GM06990 (cell line): ENCODE data around the gene HMCN2.

Experiments
- DNase-seq: peaks from one replicate; pipeline ENCODE4 v3.0.0-alpha.2; 2011; ENCODE audit not compliant: insufficient read length; ENCODE audit errors: extremely low read depth
- H3K27me3 ChIP-seq: replicated peaks from 2 replicates; pipeline ENCODE4 v1.6.0; 2011; ENCODE audit warnings: low read length; ENCODE audit not compliant: control insufficient read depth, insufficient read depth
- H3K36me3 ChIP-seq: 2 replicates; pipeline ENCODE4 v1.5.1; 2011; ENCODE audit warnings: low read length; ENCODE audit not compliant: control insufficient read depth, insufficient read depth
- H3K4me3 ChIP-seq: replicated peaks from 2 replicates; pipeline ENCODE4 v1.5.1; 2011; ENCODE audit warnings: low read depth, mild to moderate bottlenecking, control low read depth, low read length
- TF ChIP-seq, protein P1 (sequence below): IDR thresholded peaks from 2 replicates; pipeline ENCODE4 v1.5.1; 2011; ENCODE audit warnings: low read length, control low read depth, mild to moderate bottlenecking, inconsistent platforms; ENCODE audit not compliant: insufficient read depth, poor library complexity, severe bottlenecking

The HMCN2 gene

GRCh38 chr9:130265431-130266235 is at the start of gene HMCN2:
TSS of gene HMCN2 (plus strand) at chr9:130265760. CDS start at chr9:130265879, 119 bp downstream.
- peaks cover 1% of the 10 kb centered on the region for H3K27me3 ChIP-seq
- no peak for DNase-seq
- no peak within 1 kb of the TSS for H3K4me3 ChIP-seq
- no peaks in the 10 kb centered on the region for H3K36me3 ChIP-seq
- TF ChIP-seq, protein P1, sequence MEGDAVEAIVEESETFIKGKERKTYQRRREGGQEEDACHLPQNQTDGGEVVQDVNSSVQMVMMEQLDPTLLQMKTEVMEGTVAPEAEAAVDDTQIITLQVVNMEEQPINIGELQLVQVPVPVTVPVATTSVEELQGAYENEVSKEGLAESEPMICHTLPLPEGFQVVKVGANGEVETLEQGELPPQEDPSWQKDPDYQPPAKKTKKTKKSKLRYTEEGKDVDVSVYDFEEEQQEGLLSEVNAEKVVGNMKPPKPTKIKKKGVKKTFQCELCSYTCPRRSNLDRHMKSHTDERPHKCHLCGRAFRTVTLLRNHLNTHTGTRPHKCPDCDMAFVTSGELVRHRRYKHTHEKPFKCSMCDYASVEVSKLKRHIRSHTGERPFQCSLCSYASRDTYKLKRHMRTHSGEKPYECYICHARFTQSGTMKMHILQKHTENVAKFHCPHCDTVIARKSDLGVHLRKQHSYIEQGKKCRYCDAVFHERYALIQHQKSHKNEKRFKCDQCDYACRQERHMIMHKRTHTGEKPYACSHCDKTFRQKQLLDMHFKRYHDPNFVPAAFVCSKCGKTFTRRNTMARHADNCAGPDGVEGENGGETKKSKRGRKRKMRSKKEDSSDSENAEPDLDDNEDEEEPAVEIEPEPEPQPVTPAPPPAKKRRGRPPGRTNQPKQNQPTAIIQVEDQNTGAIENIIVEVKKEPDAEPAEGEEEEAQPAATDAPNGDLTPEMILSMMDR: no peak

DNA sequence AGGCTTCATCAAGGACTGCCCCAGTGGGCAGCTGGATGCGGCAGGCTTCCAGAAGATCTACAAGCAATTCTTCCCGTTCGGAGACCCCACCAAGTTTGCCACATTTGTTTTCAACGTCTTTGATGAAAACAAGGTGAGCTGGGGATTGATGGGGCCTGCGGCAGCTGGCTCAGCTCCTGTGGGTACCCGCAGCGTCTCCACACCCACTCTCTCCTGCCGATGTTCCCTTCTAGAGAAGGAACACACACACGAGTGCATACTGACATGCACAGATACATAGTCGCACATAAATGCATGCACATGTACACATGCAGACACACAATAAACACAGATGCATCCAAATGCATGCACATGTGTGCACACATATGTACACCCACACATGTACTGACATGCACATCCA is 47.7 kb upstream of the HMCN2 start:
- Histone ChIP-seq H3K27me3 (peaks cover 2% of the 10 kb centered on the region), H3K4me3 (no peak overlapping the region), H3K36me3 (no peaks in the 10 kb centered on the region)
- no peak for DNase-seq
- TF ChIP-seq, protein P1: no peak

GRCh38 chr9:130219661-130220096 is 45.9 kb upstream of the HMCN2 start:
- no peaks in the 10 kb centered on the region for H3K36me3 ChIP-seq
- H3K4me3 ChIP-seq: no peak overlapping the region
- H3K27me3 ChIP-seq: peaks cover 2% of the 10 kb centered on the region
- TF ChIP-seq, protein P1: no peak
- no peak for DNase-seq

DNA sequence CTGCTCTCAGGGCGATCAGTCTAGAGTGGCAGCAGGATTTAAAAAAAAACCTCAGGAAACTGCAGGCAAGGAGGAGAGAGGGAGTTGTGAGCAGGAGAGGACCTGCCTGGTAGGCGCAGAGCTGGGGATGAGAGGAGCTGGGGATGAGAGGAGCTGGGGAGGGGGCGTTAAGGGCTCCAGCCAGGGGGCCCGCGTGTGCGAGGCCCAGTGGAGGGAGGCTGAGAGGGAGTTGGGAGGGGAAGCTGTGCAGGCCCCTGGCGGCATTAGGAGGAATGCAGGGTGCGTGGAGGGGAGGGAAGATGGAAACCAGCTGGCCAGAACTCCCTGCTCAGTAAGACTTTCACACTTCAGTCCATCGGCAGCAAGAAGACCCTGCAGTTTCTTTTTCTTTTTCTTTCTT is 45.2 kb upstream of the HMCN2 start:
- peaks cover 2% of the 10 kb centered on the region for H3K27me3 ChIP-seq
- no peak overlapping the region for H3K4me3 ChIP-seq
- no peak for DNase-seq
- no peaks in the 10 kb centered on the region for H3K36me3 ChIP-seq
- TF ChIP-seq, protein P1: no peak

DNA sequence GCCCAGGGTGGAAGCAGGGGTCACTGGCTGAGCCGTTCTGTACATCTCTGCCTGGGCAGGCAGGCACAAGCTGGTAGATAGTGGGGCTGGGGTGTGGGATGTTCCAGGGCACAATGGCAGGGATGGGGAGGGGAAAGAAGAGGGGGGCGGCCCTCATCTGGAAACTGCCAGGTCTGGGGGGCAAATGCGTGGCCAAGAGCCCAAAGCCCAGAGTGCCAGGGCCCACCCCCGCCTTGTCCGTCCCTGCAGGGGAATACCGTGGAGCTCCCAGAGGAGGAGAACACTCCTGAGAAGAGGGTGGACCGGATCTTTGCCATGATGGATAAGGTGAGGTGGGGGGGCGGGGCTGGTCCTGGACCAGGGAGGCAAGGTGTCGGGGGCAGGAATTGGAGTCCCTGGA is 42.7 kb upstream of the HMCN2 start:
- Histone ChIP-seq H3K36me3 (no peaks in the 10 kb centered on the region), H3K4me3 (no peak overlapping the region), H3K27me3 (no peaks in the 10 kb centered on the region)
- no peak for DNase-seq
- TF ChIP-seq, protein P1: no peak
